ENCODE data around the gene DBNL. TPM values are rescaled to one million over a fixed set of nuclear protein-coding genes. Genes with fewer than 3 reads are reported as not detected.
"Not testable (repeated sequence)": the region's sequence is repeated elsewhere in the genome, so short reads cannot be mapped to it uniquely, and the experiment has no call there.

Gene DBNL
- total RNA-seq, 2 experiments from 2014 or later: 175 to 176 TPM

DNA sequence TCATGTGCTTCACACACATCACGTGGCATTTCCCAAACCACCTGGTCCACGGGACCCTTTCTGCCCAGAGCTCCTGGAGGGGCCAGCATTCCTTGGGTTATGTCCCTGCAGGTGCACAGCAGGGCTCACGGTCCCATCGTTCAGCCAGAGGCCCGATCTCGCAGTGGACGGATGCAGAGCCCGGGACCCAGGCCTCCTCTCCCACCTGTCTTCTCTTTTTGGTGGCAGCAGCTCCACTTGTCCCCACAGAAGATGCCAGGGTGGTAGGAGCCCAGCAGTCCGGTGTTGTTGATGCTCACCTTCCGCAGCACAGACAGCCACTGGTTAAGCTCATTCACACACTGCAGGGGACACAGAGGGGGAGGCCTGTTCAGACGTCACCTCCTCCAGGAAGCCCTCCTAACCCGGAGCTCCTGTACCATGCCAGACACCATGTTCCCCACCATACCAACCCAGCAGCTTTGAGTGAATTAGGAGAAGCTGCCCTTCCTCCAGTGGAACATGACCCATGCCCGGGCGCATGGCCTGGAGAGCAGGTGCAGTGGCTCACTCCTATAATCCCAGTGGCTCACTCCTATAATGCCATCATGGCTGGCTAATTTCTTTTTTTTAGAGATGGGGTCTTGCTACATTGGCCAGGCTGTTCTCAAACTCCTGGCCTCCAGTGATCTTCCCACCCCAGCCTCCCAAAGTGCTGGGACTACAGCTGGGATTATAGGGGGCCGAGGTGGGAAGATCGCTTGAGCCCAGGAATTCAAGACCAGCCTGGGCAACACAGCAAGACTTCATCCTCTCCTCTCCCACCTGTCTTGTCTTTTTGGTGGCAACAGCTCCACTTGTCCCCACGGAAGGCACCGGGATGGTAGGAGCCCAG is 10.3 kb upstream of the DBNL start:
- CTCF ChIA-PET; H3K4me3 Mint-ChIP-seq; H3K36me3 Mint-ChIP-seq (ENCODE audit: low read depth); H3K4me1 Mint-ChIP-seq; POLR2A ChIA-PET; DNase-seq; H3K27ac Mint-ChIP-seq; H3K27me3 Mint-ChIP-seq; H3K9me3 Mint-ChIP-seq: not testable (repeated sequence)

DNA sequence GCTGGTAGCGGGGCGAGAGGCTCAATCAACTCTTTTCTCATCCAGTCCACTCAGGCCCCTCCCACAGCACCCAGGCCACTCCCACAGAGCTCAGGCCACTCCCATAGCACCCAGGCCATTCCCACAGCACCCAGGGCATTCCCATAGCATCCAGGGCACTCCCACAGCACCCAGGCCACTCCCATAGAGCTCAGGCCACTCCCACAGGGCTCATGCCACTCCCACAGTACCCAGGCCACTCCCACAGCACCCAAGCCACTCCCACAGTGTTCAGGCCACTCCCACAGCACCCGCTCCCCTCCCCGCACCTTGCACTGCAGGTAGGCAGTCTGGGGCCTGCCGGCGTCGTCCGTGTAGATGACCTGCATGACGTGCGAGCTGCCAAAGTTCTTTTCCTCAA is 8.1 kb upstream of the DBNL start:
- H3K27me3 Mint-ChIP-seq; H3K9me3 Mint-ChIP-seq; H3K27ac Mint-ChIP-seq; H3K4me3 Mint-ChIP-seq; CTCF ChIA-PET; POLR2A ChIA-PET; H3K36me3 Mint-ChIP-seq (ENCODE audit: low read depth): not testable (repeated sequence)
- peak; percentile 37 for DNase-seq
- peaks cover 11% of the 10 kb centered on the region for H3K4me1 Mint-ChIP-seq

DNA sequence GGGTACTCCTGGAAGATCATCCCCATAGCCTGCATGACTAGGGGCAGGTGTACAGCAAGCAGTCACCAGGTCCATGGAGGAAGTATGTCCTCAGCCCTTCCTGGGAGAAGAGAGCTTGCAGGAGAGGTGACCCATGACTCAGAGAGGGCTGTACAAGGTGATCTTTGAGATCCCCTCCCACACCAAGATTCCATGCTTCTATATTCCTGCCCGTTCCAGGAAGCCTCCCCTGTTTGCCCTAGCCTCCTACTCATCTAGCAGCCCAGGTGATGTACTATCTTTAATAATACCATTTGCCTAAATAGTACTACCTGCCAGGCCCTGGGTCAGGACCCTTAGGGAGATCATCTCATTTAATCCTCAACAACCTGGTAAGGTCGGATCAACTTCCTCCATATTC is 6.6 kb upstream of the DBNL start:
- peaks cover 16% of the 10 kb centered on the region for H3K4me1 Mint-ChIP-seq
- H3K27me3 Mint-ChIP-seq; H3K36me3 Mint-ChIP-seq (ENCODE audit: low read depth); H3K4me3 Mint-ChIP-seq; POLR2A ChIA-PET; H3K27ac Mint-ChIP-seq; CTCF ChIA-PET; H3K9me3 Mint-ChIP-seq; DNase-seq: not testable (repeated sequence)

DNA sequence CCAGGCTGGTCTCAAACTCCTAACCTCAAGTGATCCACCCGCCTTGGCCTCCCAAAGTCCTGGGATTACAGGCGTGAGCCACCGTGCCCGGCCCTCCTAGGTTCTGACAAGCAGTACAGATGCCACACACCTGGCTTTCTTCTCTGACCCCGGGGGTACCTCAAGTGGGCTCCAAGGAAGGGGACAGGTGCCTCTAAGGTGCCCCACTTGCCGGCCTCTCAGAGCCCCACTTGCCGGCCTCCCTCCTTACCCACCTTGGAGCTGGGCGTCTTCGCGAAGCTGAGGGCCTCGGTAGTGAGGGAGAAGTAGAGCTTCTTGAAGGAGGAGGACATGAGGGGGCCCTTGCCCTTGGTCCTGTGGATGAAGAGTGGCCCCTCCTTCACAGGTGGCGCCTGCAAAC is 5.9 kb upstream of the DBNL start:
- H3K36me3 Mint-ChIP-seq (ENCODE audit: low read depth); H3K9me3 Mint-ChIP-seq; POLR2A ChIA-PET; H3K4me3 Mint-ChIP-seq; DNase-seq; H3K27me3 Mint-ChIP-seq; H3K27ac Mint-ChIP-seq; CTCF ChIA-PET: not testable (repeated sequence)
- peaks cover 17% of the 10 kb centered on the region for H3K4me1 Mint-ChIP-seq

DNA sequence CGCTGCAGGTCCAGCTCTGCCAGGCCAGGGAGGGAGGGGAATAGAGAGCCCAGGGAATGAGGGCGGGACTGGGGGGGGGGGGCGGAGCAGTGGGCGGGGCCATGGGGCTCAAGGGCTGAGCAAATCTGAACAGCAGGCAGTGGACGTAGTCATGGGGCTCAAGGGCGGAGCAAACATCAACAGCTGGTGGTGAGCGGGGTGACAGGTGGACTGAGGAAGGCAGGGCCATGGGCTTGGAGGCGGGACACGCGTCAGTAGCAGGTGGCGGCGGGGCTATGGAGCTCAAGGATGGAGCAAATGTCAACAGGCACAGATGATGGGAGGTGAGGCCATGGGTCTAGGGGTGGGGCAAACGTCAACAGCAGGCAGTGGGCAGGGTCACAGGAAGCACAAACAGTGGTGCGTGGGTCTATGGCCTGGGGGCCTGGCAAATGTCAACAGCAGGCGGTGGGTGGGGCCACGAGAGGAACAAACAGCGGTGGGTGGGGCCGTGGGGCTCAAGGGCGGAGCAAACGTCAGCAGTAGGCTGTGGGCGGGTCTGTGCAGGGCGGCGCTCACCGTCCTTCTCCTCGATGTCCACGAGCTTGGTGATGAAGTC is 5.4 kb upstream of the DBNL start:
- Mint-ChIP-seq H3K4me3 (peak overlapping the region; percentile 52), H3K27ac (peak overlapping the region; percentile 78), H3K4me1 (peaks cover 22% of the 10 kb centered on the region)
- H3K27me3 Mint-ChIP-seq; H3K36me3 Mint-ChIP-seq (ENCODE audit: low read depth); CTCF ChIA-PET; H3K9me3 Mint-ChIP-seq; POLR2A ChIA-PET: not testable (repeated sequence)
- DNase-seq: peak; percentile 91

DNA sequence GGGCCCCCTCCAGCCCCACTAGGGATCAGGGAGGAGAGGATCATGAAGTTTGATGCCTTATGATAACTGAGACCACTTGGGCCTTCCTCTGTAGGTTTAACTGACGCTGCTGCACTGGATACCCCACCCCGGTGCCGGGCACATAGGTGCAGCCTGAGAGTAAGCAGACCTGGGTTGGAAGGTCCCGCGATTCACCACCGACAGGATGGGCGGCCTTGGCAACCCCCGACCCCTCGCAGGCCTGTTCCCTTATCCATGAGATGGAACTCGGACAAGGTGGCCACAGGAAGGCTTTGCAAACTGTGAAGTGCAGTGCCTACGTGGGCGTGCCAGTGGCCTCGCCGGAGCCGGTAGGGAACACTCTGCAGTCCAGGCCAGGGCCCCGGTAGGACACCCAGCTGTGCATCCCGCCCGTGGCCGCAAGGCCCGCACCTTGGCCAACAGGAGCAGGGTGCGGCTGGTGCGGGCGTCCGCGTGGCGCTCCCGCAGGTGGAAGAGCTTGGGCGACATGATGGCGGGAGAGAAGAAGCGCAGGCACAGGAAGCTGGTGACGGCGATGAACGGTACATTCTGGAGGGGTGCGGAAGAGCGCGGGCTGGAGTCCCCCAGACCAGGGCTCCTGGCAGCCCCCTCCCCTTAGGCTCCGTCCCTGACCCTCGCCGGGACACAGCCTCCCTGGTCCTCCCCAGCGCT is 4.6 kb upstream of the DBNL start:
- Mint-ChIP-seq H3K27ac (peak overlapping the region; percentile 78), H3K4me1 (peaks cover 23% of the 10 kb centered on the region), H3K4me3 (peak overlapping the region; percentile 74)
- H3K27me3 Mint-ChIP-seq; DNase-seq; H3K9me3 Mint-ChIP-seq; POLR2A ChIA-PET; H3K36me3 Mint-ChIP-seq (ENCODE audit: low read depth): not testable (repeated sequence)
- CTCF ChIA-PET: interaction anchor here (1.6 kb wide), 1 partner anchor 20 kb away, joined by 5 read pairs; no protein-coding TSS in a partner anchor

DNA sequence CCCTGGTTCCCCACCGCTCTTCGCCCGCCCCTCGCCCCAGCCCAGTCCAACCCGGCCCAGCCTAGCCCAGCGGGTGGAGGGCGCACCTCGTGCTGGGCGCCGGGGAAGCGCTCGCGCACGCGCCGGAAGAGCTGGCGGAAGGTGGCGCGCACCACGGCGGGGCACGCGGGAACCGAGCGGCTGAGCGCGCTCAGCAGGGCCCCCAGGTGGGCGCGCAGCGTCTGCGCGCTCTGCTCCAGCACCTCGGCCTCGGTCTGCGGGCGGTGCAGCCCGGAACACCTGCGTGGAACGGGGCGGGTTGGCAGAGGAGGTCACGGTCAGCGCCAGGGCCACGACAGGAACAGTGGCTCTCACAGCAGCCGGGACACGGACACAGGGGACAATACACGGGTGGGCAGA is 4.0 kb upstream of the DBNL start:
- CTCF ChIA-PET: interaction anchor here (1.6 kb wide), 1 partner anchor 21 kb away, joined by 5 read pairs; no protein-coding TSS in a partner anchor
- peaks cover 23% of the 10 kb centered on the region for H3K4me1 Mint-ChIP-seq
- H3K9me3 Mint-ChIP-seq, POLR2A ChIA-PET, H3K27me3 Mint-ChIP-seq: not testable (repeated sequence)
- peak; percentile 75 for DNase-seq
- H3K27ac Mint-ChIP-seq: peak overlapping the region; percentile 79
- peak overlapping the region; percentile 74 for H3K4me3 Mint-ChIP-seq
- H3K36me3 Mint-ChIP-seq (ENCODE audit: low read depth): peaks cover 11% of the 10 kb centered on the region

DNA sequence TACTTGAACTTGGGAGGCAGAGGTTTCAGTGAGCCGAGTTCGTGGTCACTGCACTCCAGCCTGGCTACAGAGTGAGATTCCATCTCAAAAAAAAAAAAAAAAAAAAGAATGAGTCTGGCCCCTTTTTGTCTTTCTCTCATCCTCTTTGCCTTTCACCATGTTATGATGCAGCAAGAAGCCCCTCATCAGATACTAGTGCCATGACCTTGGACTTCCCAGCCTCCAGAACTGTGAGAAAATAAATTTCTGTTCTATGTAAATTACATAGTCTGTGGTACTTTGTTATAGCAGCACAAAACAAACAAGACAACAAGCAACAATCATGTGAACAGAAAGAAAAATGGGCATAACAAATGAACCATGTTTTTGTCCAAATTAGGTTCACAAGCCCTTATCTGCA is 2.3 kb upstream of the DBNL start:
- H3K9me3 Mint-ChIP-seq: no peaks in the 10 kb centered on the region
- peaks cover 40% of the 10 kb centered on the region for H3K4me1 Mint-ChIP-seq
- CTCF ChIA-PET: no interaction called here
- POLR2A ChIA-PET: no interaction called here
- peaks cover 26% of the 10 kb centered on the region for H3K36me3 Mint-ChIP-seq (ENCODE audit: low read depth)
- no peaks in the 10 kb centered on the region for H3K27me3 Mint-ChIP-seq
- H3K4me3 Mint-ChIP-seq: peak overlapping the region; percentile 22
- DNase-seq: no peak
- peak overlapping the region; percentile 60 for H3K27ac Mint-ChIP-seq

DNA sequence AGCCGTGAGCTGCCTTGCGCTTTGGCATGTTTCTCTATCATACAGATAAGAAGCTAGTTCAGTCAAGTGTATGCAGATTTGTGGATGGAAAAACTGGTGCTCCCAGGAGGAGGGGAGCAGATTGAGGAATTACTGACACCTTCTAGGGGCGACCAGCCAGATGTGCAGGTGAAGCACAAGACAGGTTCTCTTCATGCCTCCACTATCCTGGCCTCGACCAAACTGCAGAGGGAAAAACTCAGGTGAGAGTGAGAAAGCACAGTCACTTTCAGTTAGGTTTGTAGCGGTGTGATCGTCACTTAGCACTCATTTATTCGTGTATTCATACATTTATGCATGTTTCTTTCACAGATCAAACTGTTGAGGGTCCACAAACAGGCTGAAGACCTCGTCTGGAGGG is 600 bp upstream of the DBNL start:
- H3K4me3 Mint-ChIP-seq: peak overlapping the region; percentile 83
- peak overlapping the region; percentile 98 for H3K27ac Mint-ChIP-seq
- H3K9me3 Mint-ChIP-seq: no peaks in the 10 kb centered on the region
- ChIA-PET POLR2A (interaction anchor here (0.5 to 5.7 kb wide), 17 partner anchors 15 to 594 kb away, joined by 3 to 73 read pairs (median 4); partner anchors contain the start of genes NUDCD3, PGAM2, POLD2 and STK17A), CTCF (interaction anchor here (1.2 kb wide), 1 partner anchor 24 kb away, joined by 5 read pairs; no protein-coding TSS in a partner anchor)
- peaks cover 38% of the 10 kb centered on the region for H3K36me3 Mint-ChIP-seq (ENCODE audit: low read depth)
- no peaks in the 10 kb centered on the region for H3K27me3 Mint-ChIP-seq
- no peak for DNase-seq
- peaks cover 51% of the 10 kb centered on the region for H3K4me1 Mint-ChIP-seq

DNA sequence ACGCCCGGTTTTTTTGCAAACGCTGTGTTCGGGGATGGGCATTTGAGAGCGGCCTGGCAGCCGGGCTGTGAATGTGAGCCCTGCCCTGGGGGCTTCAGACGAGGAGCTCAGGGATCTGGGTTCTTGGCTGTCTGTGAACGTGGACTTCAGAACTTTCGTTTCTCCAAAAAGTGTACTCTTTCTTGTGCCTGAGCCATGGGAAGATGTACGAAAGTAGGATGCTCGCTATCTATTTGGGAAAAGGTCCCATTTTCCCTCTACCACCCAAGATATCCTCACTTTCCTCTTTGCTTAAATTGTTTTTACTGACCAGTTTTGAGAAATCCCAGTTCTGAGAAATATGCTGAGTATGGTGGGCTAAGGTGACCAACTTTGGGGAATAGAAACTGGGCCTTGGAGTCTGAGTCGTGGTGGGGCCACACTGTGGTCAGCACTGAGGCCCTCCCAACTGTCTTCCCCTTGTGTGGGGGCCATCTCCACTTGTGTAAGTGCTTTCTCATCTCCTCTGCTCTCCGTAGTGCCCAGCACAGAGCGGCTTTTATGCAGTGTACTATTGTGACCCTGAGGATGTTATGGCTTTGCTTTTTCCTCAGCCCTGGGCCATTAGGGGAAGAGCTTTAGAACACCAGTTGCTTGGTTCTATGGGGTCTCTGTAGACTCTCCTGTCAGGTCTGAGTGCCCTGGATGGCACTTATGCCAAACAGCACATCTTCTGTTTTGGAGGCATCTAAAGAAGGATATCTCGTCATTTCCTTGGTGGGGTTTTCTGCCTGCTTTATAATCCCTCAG is 918 bp downstream of the DBNL start:
- Mint-ChIP-seq H3K4me1 (peaks cover 60% of the 10 kb centered on the region), H3K27me3 (no peaks in the 10 kb centered on the region), H3K4me3 (peak overlapping the region; percentile 83), H3K36me3 (ENCODE audit: low read depth) (peaks cover 50% of the 10 kb centered on the region), H3K9me3 (no peaks in the 10 kb centered on the region), H3K27ac (peak overlapping the region; percentile 95)
- CTCF ChIA-PET: interaction anchor here (1.3 kb wide), 1 partner anchor 36 kb away, joined by 3 read pairs; no protein-coding TSS in a partner anchor
- POLR2A ChIA-PET: interaction anchor here (0.7 to 5.7 kb wide), 14 partner anchors 13 to 951 kb away, joined by 3 to 73 read pairs (median 4); partner anchors contain the start of genes COA1, NUDCD3, PGAM2 and POLD2
- no peak for DNase-seq

DNA sequence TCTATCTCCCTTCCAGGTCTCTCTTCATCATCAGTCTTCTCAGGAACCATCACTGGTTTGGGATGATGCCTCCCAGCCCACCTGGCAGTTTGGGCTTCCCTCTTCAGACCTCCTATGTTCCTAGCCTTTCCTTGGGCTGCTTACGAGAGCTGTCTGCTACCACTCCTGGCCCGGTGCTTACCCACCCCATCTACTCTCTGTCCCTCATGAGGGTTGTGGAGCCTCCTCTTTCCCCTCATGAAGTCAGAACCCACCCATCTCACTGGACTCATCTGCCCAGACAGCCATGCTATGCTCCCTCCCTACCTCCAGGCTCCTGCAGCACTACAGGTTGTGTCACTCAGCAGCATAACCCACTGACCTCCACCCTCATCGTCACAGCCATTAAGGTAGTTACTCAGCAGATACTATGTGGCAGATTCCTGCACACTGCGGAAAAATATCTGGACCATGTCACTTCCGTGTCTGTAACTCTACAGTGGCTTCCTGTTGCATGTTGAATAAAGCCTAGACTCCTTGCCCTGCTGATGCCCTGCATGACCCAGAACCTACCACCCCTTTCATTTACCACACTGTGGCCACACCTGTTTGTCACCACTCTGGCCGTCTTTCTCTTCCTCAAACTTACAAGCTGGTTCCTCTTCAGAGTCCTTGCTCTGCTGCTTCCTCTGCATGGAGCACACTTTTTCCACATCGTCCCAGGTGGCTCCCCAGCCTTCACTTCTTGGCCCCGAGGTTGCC is 2.0 kb downstream of the DBNL start:
- peak; percentile 71 for DNase-seq
- no peaks in the 10 kb centered on the region for H3K27me3 Mint-ChIP-seq
- POLR2A ChIA-PET: interaction anchor here (0.8 to 5.7 kb wide), 7 partner anchors 12 to 444 kb away, joined by 3 to 73 read pairs (median 10); partner anchors contain the start of genes NUDCD3 and PGAM2
- no peaks in the 10 kb centered on the region for H3K9me3 Mint-ChIP-seq
- H3K36me3 Mint-ChIP-seq (ENCODE audit: low read depth): peaks cover 61% of the 10 kb centered on the region
- CTCF ChIA-PET: interaction anchor here (0.5 to 1.3 kb wide), 3 partner anchors 23 to 35 kb away, joined by 3 read pairs; no protein-coding TSS in a partner anchor
- H3K27ac Mint-ChIP-seq: peak overlapping the region; percentile 95
- H3K4me3 Mint-ChIP-seq: peak overlapping the region; percentile 83
- peaks cover 65% of the 10 kb centered on the region for H3K4me1 Mint-ChIP-seq
